ENCODE data around the gene AR. TPM values are rescaled to one million over a fixed set of nuclear protein-coding genes. Genes with fewer than 3 reads are reported as not detected.
"Not testable (repeated sequence)": the region's sequence is repeated elsewhere in the genome, so short reads cannot be mapped to it uniquely, and the experiment has no call there.

AR gene
- polyA plus RNA-seq, 4 donors, result 2.5 to 3.8 (median 3.0) TPM

- no peak for DNase-seq (ENCODE audit: low read depth in 4 of 4, low spot score in 2 of 4)
Observed at GRCh38 chrX:67622053-67622585, 78.3 kb downstream of the AR start.

GRCh38 chrX:67624325-67624724 is 80.5 kb downstream of the AR start:
- no peak for DNase-seq (ENCODE audit: low read depth in 4 of 4, low spot score in 2 of 4)

GRCh38 chrX:67635424-67635823 is 91.6 kb downstream of the AR start:
- DNase-seq (ENCODE audit: low read depth in 4 of 4, low spot score in 2 of 4), result no peak

GRCh38 chrX:67636532-67636931 is 92.7 kb downstream of the AR start:
- no peak for DNase-seq (ENCODE audit: low read depth in 4 of 4, low spot score in 2 of 4)

GRCh38 chrX:67637293-67637692 is 93.5 kb downstream of the AR start:
- DNase-seq (ENCODE audit: low read depth in 4 of 4, low spot score in 2 of 4), result not testable (repeated sequence)

- DNase-seq (ENCODE audit: low read depth in 4 of 4, low spot score in 2 of 4), result no peak
Observed at GRCh38 chrX:67648361-67648760, 104.5 kb downstream of the AR start.

- no peak for DNase-seq (ENCODE audit: low read depth in 4 of 4, low spot score in 2 of 4)
Observed at GRCh38 chrX:67651437-67652142, 107.8 kb downstream of the AR start.

GRCh38 chrX:67652543-67652942 is 108.7 kb downstream of the AR start:
- no peak for DNase-seq (ENCODE audit: low read depth in 4 of 4, low spot score in 2 of 4)

GRCh38 chrX:67654301-67654700 is 110.5 kb downstream of the AR start:
- no peak for DNase-seq (ENCODE audit: low read depth in 4 of 4, low spot score in 2 of 4)

GRCh38 chrX:67665583-67665982 is 121.8 kb downstream of the AR start:
- DNase-seq (ENCODE audit: low read depth in 4 of 4, low spot score in 2 of 4), result no peak

GRCh38 chrX:67670717-67671116 is 126.9 kb downstream of the AR start:
- not testable (repeated sequence) for DNase-seq (ENCODE audit: low read depth in 4 of 4, low spot score in 2 of 4)

GRCh38 chrX:67673741-67674274 is 130.0 kb downstream of the AR start:
- DNase-seq (ENCODE audit: low read depth in 4 of 4, low spot score in 2 of 4), result no peak

GRCh38 chrX:67674741-67675140 is 130.9 kb downstream of the AR start:
- no peak for DNase-seq (ENCODE audit: low read depth in 4 of 4, low spot score in 2 of 4)

- DNase-seq (ENCODE audit: low read depth in 4 of 4, low spot score in 2 of 4), result no peak
Observed at GRCh38 chrX:67684136-67684535, 140.3 kb downstream of the AR start.

GRCh38 chrX:67692246-67692645 is 148.4 kb downstream of the AR start:
- DNase-seq (ENCODE audit: low read depth in 4 of 4, low spot score in 2 of 4), result no peak

GRCh38 chrX:67693928-67694327 is 150.1 kb downstream of the AR start:
- no peak for DNase-seq (ENCODE audit: low read depth in 4 of 4, low spot score in 2 of 4)

- DNase-seq (ENCODE audit: low read depth in 4 of 4, low spot score in 2 of 4), result no peak
Observed at GRCh38 chrX:67697452-67697851, 153.6 kb downstream of the AR start.

GRCh38 chrX:67700602-67701001 is 156.8 kb downstream of the AR start:
- no peak for DNase-seq (ENCODE audit: low read depth in 4 of 4, low spot score in 2 of 4)

GRCh38 chrX:67714004-67714403 is 170.2 kb downstream of the AR start:
- no peak for DNase-seq (ENCODE audit: low read depth in 4 of 4, low spot score in 2 of 4)

- no peak for DNase-seq (ENCODE audit: low read depth in 4 of 4, low spot score in 2 of 4)
Observed at GRCh38 chrX:67717571-67717970, 173.8 kb downstream of the AR start.

GRCh38 chrX:67718926-67719325 is 175.1 kb downstream of the AR start:
- DNase-seq (ENCODE audit: low read depth in 4 of 4, low spot score in 2 of 4), result no peak

- DNase-seq (ENCODE audit: low read depth in 4 of 4, low spot score in 2 of 4), result no peak
Observed at GRCh38 chrX:67720344-67720743, 176.5 kb downstream of the AR start.
